Peyer's patch (tissue), 4 donors: ENCODE measurements around the gene ZNF782.

Experiments
- POLR2A ChIP-seq, 2 donors: fragments of 450-650 bp; IDR thresholded peaks; one replicate each; pipeline ENCODE4 v1.5.1; 2017; ENCODE audit warnings: antibody characterized with exemption in 2 of 2, mild to moderate bottlenecking in 2 of 2, moderate library complexity in 2 of 2
- TF ChIP-seq, protein P1 (sequence below), 6 experiments: fragments of 450-650 bp in 4 of 6; fragments of 200-600 bp in 2 of 6; sonication (generic) in 1 of 6; IDR thresholded peaks; one replicate each; pipeline ENCODE4 v1.5.1; 2017 to 2019; ENCODE audit warnings: antibody characterized with exemption in 6 of 6, mild to moderate bottlenecking in 3 of 6, moderate library complexity in 1 of 6

DNA sequence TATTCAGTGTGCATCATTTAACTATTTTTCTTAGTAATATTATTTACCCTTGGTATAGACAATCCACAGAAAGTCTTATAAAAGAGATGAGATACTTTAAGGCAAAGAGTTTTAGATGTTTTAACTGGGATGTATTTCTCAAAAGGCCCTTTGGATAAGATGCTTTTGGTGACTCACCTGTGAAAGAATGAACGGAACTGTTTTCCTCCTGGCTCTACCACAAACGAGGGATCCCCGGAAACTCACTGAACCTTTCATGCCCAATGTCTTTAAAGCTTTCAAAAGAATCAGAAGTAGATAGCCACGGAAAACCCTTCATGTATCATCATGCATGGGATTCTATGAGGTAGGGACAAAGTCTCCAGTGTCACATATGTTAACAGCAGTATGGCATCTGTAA lies 1.6 kb downstream of the ZNF782 start:
- TF ChIP-seq, protein P1, sequence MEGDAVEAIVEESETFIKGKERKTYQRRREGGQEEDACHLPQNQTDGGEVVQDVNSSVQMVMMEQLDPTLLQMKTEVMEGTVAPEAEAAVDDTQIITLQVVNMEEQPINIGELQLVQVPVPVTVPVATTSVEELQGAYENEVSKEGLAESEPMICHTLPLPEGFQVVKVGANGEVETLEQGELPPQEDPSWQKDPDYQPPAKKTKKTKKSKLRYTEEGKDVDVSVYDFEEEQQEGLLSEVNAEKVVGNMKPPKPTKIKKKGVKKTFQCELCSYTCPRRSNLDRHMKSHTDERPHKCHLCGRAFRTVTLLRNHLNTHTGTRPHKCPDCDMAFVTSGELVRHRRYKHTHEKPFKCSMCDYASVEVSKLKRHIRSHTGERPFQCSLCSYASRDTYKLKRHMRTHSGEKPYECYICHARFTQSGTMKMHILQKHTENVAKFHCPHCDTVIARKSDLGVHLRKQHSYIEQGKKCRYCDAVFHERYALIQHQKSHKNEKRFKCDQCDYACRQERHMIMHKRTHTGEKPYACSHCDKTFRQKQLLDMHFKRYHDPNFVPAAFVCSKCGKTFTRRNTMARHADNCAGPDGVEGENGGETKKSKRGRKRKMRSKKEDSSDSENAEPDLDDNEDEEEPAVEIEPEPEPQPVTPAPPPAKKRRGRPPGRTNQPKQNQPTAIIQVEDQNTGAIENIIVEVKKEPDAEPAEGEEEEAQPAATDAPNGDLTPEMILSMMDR (IDR thresholded peaks at IDR 0.05) = no peak
- TF ChIP-seq POLR2A (IDR thresholded peaks at IDR 0.05) = no peak
